HG03457 (cell line): ENCODE results near the gene CYP3A7.
"Not testable (repeated sequence)": the region's sequence is repeated elsewhere in the genome, so short reads cannot be mapped to it uniquely, and the experiment has no call there.

Experiments used
- ATAC-seq: cut with Tn5 transposase; IDR thresholded peaks from one replicate; pipeline ENCODE4 v1.9.1; 2021; ENCODE audit warnings: moderate number of reproducible peaks; ENCODE audit not compliant: unreplicated experiment

CYP3A7 gene

GRCh38 chr7:99709838-99710578 is 25.0 kb downstream of the CYP3A7 start:
- ATAC-seq, result no peak

GRCh38 chr7:99709260-99709659 is 25.7 kb downstream of the CYP3A7 start:
- ATAC-seq, result no peak

- ATAC-seq, result no peak
Measured at GRCh38 chr7:99707096-99707495, 27.9 kb downstream of the CYP3A7 start.

- no peak for ATAC-seq
Measured at GRCh38 chr7:99699946-99700345, 35.0 kb downstream of the CYP3A7 start.

GRCh38 chr7:99698867-99699730 is 35.9 kb downstream of the CYP3A7 start:
- ATAC-seq, result not testable (repeated sequence)

GRCh38 chr7:99694912-99695304 is 40.1 kb downstream of the CYP3A7 start:
- ATAC-seq, result no peak

GRCh38 chr7:99694201-99694911 is 40.6 kb downstream of the CYP3A7 start:
- no peak for ATAC-seq

- ATAC-seq, result no peak
Measured at GRCh38 chr7:99693427-99694200, 41.4 kb downstream of the CYP3A7 start.

- ATAC-seq, result no peak
Measured at GRCh38 chr7:99693100-99693426, 41.9 kb downstream of the CYP3A7 start.

GRCh38 chr7:99692563-99692962 is 42.4 kb downstream of the CYP3A7 start:
- ATAC-seq, result not testable (repeated sequence)

- not testable (repeated sequence) for ATAC-seq
Measured at GRCh38 chr7:99691658-99692057, 43.3 kb downstream of the CYP3A7 start.

GRCh38 chr7:99690918-99691317 is 44.1 kb downstream of the CYP3A7 start:
- not testable (repeated sequence) for ATAC-seq

- ATAC-seq, result not testable (repeated sequence)
Measured at GRCh38 chr7:99685871-99686608, 49.0 kb downstream of the CYP3A7 start.

- ATAC-seq, result no peak
Measured at GRCh38 chr7:99685129-99685758, 49.8 kb downstream of the CYP3A7 start.

GRCh38 chr7:99679400-99680191 is 55.4 kb downstream of the CYP3A7 start, which contains the start of gene CYP3A5:
TSS of gene CYP3A5 (minus strand) at chr7:99679996. CDS start at chr7:99679896, 100 bp downstream.
- ATAC-seq, result no peak

GRCh38 chr7:99679032-99679399 is 56.0 kb downstream of the CYP3A7 start:
- no peak for ATAC-seq

- no peak for ATAC-seq
Measured at GRCh38 chr7:99677648-99678045, 57.3 kb downstream of the CYP3A7 start.

- no peak for ATAC-seq
Measured at GRCh38 chr7:99677013-99677647, 57.9 kb downstream of the CYP3A7 start.
